Inflammatory macrophage treated with lipopolysaccharide for 1 hour (primary cell): ENCODE data around the gene FBLN2.
"Not testable (repeated sequence)": the region's sequence is repeated elsewhere in the genome, so short reads cannot be mapped to it uniquely, and the experiment has no call there.

Experiments used
- DNase-seq, 2 donors: peaks; one replicate each; pipeline ENCODE4 v3.0.0-alpha.2; 2020 to 2022

Gene FBLN2

GRCh38 chr3:13514639-13515435 lies 34.1 kb upstream of the FBLN2 start:
- no peak for DNase-seq

- no peak for DNase-seq
Observed at GRCh38 chr3:13515786-13516759, 32.9 kb upstream of the FBLN2 start.

GRCh38 chr3:13516760-13517135 lies 32.2 kb upstream of the FBLN2 start:
- no peak for DNase-seq

GRCh38 chr3:13517253-13517977 lies 31.5 kb upstream of the FBLN2 start:
- DNase-seq, result no peak

- DNase-seq, result no peak
Observed at GRCh38 chr3:13518516-13518953, 30.4 kb upstream of the FBLN2 start.

- no peak for DNase-seq
Observed at GRCh38 chr3:13519006-13519791, 29.7 kb upstream of the FBLN2 start.

- DNase-seq, result no peak
Observed at GRCh38 chr3:13520326-13520880, 28.5 kb upstream of the FBLN2 start.

GRCh38 chr3:13521309-13521708 lies 27.6 kb upstream of the FBLN2 start:
- DNase-seq, result no peak

GRCh38 chr3:13521749-13522148 lies 27.2 kb upstream of the FBLN2 start:
- DNase-seq, result not testable (repeated sequence)

- no peak for DNase-seq
Observed at GRCh38 chr3:13522236-13522635, 26.7 kb upstream of the FBLN2 start.

- DNase-seq, result no peak
Observed at GRCh38 chr3:13524979-13525669, 23.8 kb upstream of the FBLN2 start.

- no peak for DNase-seq
Observed at GRCh38 chr3:13525827-13526625, 22.9 kb upstream of the FBLN2 start.

GRCh38 chr3:13526626-13526949 lies 22.3 kb upstream of the FBLN2 start:
- no peak for DNase-seq

- no peak for DNase-seq
Observed at GRCh38 chr3:13528217-13528867, 20.6 kb upstream of the FBLN2 start.

GRCh38 chr3:13529196-13530112 lies 19.5 kb upstream of the FBLN2 start:
- no peak for DNase-seq

- no peak for DNase-seq
Observed at GRCh38 chr3:13530241-13531009, 18.5 kb upstream of the FBLN2 start.

- no peak for DNase-seq
Observed at GRCh38 chr3:13532085-13532484, 16.8 kb upstream of the FBLN2 start.

- no peak for DNase-seq
Observed at GRCh38 chr3:13532631-13533030, 16.3 kb upstream of the FBLN2 start.
